Panc1 (cell line): ENCODE measurements around the gene RRP12. TPM values are rescaled to one million over a fixed set of nuclear protein-coding genes. Genes with fewer than 3 reads are reported as not detected.

Experiments used
- total RNA-seq: library from RNA; stranded (reverse); gene quantifications from one replicate; pipeline ENCODE4 v1.2.1, GENCODE V29; 2021; ENCODE audit not compliant: unreplicated experiment

RRP12 gene
- total RNA-seq, 1 experiment from 2014 or later, result 94.9 TPM

Other genes with a start within 250 kb of the RRP12 start
- gene SLIT1, start 215.4 kb downstream of the RRP12 start, total RNA-seq, result 2.6 TPM
- gene ARHGAP19, start 108.7 kb downstream of the RRP12 start, total RNA-seq, result 28.9 TPM
- gene FRAT1, start 82.1 kb downstream of the RRP12 start, total RNA-seq, result 5.3 TPM
- gene FRAT2, start 66.6 kb downstream of the RRP12 start, total RNA-seq, result 16.7 TPM
- 726 TPM for gene PGAM1, start 24.9 kb upstream of the RRP12 start, total RNA-seq
- gene EXOSC1, start 44.7 kb upstream of the RRP12 start, total RNA-seq, result 60.3 TPM
- 64.5 TPM for gene ZDHHC16, start 44.8 kb upstream of the RRP12 start, total RNA-seq
- 83.3 TPM for gene MMS19, start 97.1 kb upstream of the RRP12 start, total RNA-seq
- 55.6 TPM for gene UBTD1, start 97.6 kb upstream of the RRP12 start, total RNA-seq
- gene ANKRD2, start 171.4 kb upstream of the RRP12 start, total RNA-seq, result 0.98 TPM
- 0.08 TPM for gene HOGA1, start 183.0 kb upstream of the RRP12 start, total RNA-seq
- gene C10orf62, start 188.4 kb upstream of the RRP12 start, total RNA-seq, result not detected
- gene MORN4, start 232.2 kb upstream of the RRP12 start, total RNA-seq, result 17.9 TPM
- gene PI4K2A, start 239.3 kb upstream of the RRP12 start, total RNA-seq, result 22.8 TPM